H9 (cell line): ENCODE measurements around the gene ZNF664. TPM values are rescaled to one million over a fixed set of nuclear protein-coding genes. Genes with fewer than 3 reads are reported as not detected.

Experiments
- DNase-seq: peaks from one replicate; pipeline ENCODE4 v3.0.0-alpha.2; 2017
- H2AFZ ChIP-seq: one replicate; pipeline ENCODE4 v1.6.1; 2013; ENCODE audit warnings: mild to moderate bottlenecking, low read length, control low read depth, moderate library complexity
- H2AK5ac ChIP-seq: 2 replicates; pipeline ENCODE4 v1.6.1; 2013; ENCODE audit warnings: low read length, control low read depth, mixed read lengths; ENCODE audit not compliant: insufficient read length
- H2BK120ac ChIP-seq: one replicate; pipeline ENCODE4 v1.6.1; 2013; ENCODE audit warnings: low read depth, mild to moderate bottlenecking, low read length, control low read depth, inconsistent platforms; ENCODE audit not compliant: poor library complexity, severe bottlenecking
- H2BK12ac ChIP-seq: 2 replicates; pipeline ENCODE4 v1.6.1; 2013; ENCODE audit warnings: low read length, control low read depth, mixed read lengths, low read depth; ENCODE audit not compliant: insufficient read length
- H2BK15ac ChIP-seq: 2 replicates; pipeline ENCODE4 v1.6.1; 2013; ENCODE audit warnings: low read depth, low read length, control low read depth
- H2BK20ac ChIP-seq: one replicate; pipeline ENCODE4 v1.6.1; 2013; ENCODE audit warnings: low read depth, mild to moderate bottlenecking, low read length, control low read depth, inconsistent platforms; ENCODE audit not compliant: poor library complexity, severe bottlenecking
- H2BK5ac ChIP-seq: 2 replicates; pipeline ENCODE4 v1.6.1; 2013; ENCODE audit warnings: low read length, control low read depth, mixed read lengths; ENCODE audit not compliant: insufficient read length
- H3K14ac ChIP-seq: 2 replicates; pipeline ENCODE4 v1.6.1; 2013; ENCODE audit warnings: low read length, control low read depth; ENCODE audit not compliant: insufficient read depth
- H3K18ac ChIP-seq: 2 replicates; pipeline ENCODE4 v1.6.1; 2013; ENCODE audit warnings: low read depth, mild to moderate bottlenecking, mixed read lengths, low read length, control low read depth; ENCODE audit not compliant: insufficient read length
- H3K23ac ChIP-seq: 2 replicates; pipeline ENCODE4 v1.6.1; 2013; ENCODE audit warnings: low read length, control low read depth, mixed read lengths, low read depth; ENCODE audit not compliant: insufficient read length
- H3K23me2 ChIP-seq: 2 replicates; pipeline ENCODE4 v1.6.1; 2013; ENCODE audit warnings: low read depth, mild to moderate bottlenecking, mixed read lengths, low read length, control low read depth; ENCODE audit not compliant: insufficient read length, poor library complexity, severe bottlenecking
- H3K27ac ChIP-seq: 2 replicates; pipeline ENCODE4 v1.5.1; 2013; ENCODE audit warnings: low read length, control low read depth, mixed read lengths, low read depth; ENCODE audit not compliant: insufficient read length
- H3K27me3 ChIP-seq: 2 replicates; pipeline ENCODE4 v1.6.1; 2013; ENCODE audit warnings: low read length, control low read depth, inconsistent platforms; ENCODE audit not compliant: insufficient read depth
- H3K4ac ChIP-seq: 2 replicates; pipeline ENCODE4 v1.6.1; 2013; ENCODE audit warnings: low read depth, mild to moderate bottlenecking, control low read depth, inconsistent platforms, low read length, moderate library complexity
- H3K4me1 ChIP-seq: 2 replicates; pipeline ENCODE4 v1.6.1; 2013; ENCODE audit warnings: low read length, control low read depth, inconsistent platforms; ENCODE audit not compliant: insufficient read depth
- H3K4me2 ChIP-seq: 2 replicates; pipeline ENCODE4 v1.6.1; 2013; ENCODE audit warnings: low read length, control low read depth, mixed read lengths; ENCODE audit not compliant: insufficient read length, insufficient read depth
- H3K56ac ChIP-seq: 2 replicates; pipeline ENCODE4 v1.6.1; 2013; ENCODE audit warnings: low read depth, mild to moderate bottlenecking, mixed read lengths, low read length, control low read depth; ENCODE audit not compliant: insufficient read length
- H3K79me1 ChIP-seq: 2 replicates; pipeline ENCODE4 v1.6.1; 2013; ENCODE audit warnings: low read depth, mild to moderate bottlenecking, moderate library complexity, low read length, control low read depth, inconsistent platforms; ENCODE audit not compliant: insufficient read depth, poor library complexity, severe bottlenecking
- H3K79me2 ChIP-seq: 2 replicates; pipeline ENCODE4 v1.6.1; 2013; ENCODE audit warnings: low read length, control low read depth, inconsistent platforms; ENCODE audit not compliant: insufficient read depth
- H3K9ac ChIP-seq: 2 replicates; pipeline ENCODE4 v1.6.1; 2013; ENCODE audit warnings: low read length, control low read depth, mixed read lengths; ENCODE audit not compliant: insufficient read length; ENCODE audit errors: extremely low read depth
- H3K9me3 ChIP-seq: one replicate; pipeline ENCODE4 v1.6.1; 2013; ENCODE audit warnings: low read depth, low read length, inconsistent platforms; ENCODE audit not compliant: control insufficient read depth
- H3T11ph ChIP-seq: one replicate; pipeline ENCODE4 v1.6.1; 2013; ENCODE audit warnings: mild to moderate bottlenecking, low read length, control low read depth, inconsistent platforms
- H4K20me1 ChIP-seq: one replicate; pipeline ENCODE4 v1.6.1; 2013; ENCODE audit not compliant: control insufficient read depth, insufficient read length, insufficient read depth
- H4K5ac ChIP-seq: 2 replicates; pipeline ENCODE4 v1.6.1; 2013; ENCODE audit warnings: low read depth, mild to moderate bottlenecking, mixed read lengths, low read length, control low read depth; ENCODE audit not compliant: insufficient read length
- H4K8ac ChIP-seq: replicated peaks from 2 replicates; pipeline ENCODE4 v1.6.1; 2013; ENCODE audit warnings: low read length, control low read depth, mixed read lengths, low read depth; ENCODE audit not compliant: insufficient read length
- H4K91ac ChIP-seq: 2 replicates; pipeline ENCODE4 v1.6.1; 2013; ENCODE audit warnings: low read depth, mild to moderate bottlenecking, moderate library complexity, mixed read lengths, low read length, control low read depth; ENCODE audit not compliant: insufficient read length
- H3K27ac Mint-ChIP-seq, 3 experiments: 2 replicates in 2 of 3; 3 replicates in 1 of 3; pipeline ENCODE4 v1.8.0; 2020 to 2021; ENCODE audit warnings: mixed read lengths in 3 of 3, mild to moderate bottlenecking in 1 of 3, moderate library complexity in 1 of 3
- H3K27me3 Mint-ChIP-seq: 2 replicates; pipeline ENCODE4 v1.8.0; 2021; ENCODE audit warnings: low read depth, mild to moderate bottlenecking, moderate library complexity, mixed read lengths
- H3K36me3 Mint-ChIP-seq, 3 experiments: 2 replicates in 2 of 3; 3 replicates in 1 of 3; pipeline ENCODE4 v1.8.0; 2020 to 2021; ENCODE audit warnings: low read depth in 3 of 3, mixed read lengths in 3 of 3; ENCODE audit not compliant: insufficient read depth in 1 of 3
- H3K4me1 Mint-ChIP-seq, 2 experiments: 2 replicates each; pipeline ENCODE4 v1.8.0; 2020; ENCODE audit warnings: mixed read lengths in 2 of 2
- H3K4me3 Mint-ChIP-seq, 2 experiments: 2 replicates in 1 of 2; 3 replicates in 1 of 2; pipeline ENCODE4 v1.8.0; 2020 to 2021; ENCODE audit warnings: mild to moderate bottlenecking in 2 of 2, mixed read lengths in 2 of 2, moderate library complexity in 1 of 2
- H3K9me3 Mint-ChIP-seq, 2 experiments: 2 replicates in 1 of 2; 3 replicates in 1 of 2; pipeline ENCODE4 v1.8.0; 2020; ENCODE audit warnings: mild to moderate bottlenecking in 2 of 2, mixed read lengths in 2 of 2, moderate library complexity in 1 of 2
- WGBS: extraction: QIAGEN DNeasy Blood & Tissue Kit; methylation state at CpG from one replicate; pipeline ENCODE4 v1.1.7; 2013; ENCODE audit warnings: missing lambda C conversion rate, low lambda C conversion rate, mixed read lengths; ENCODE audit not compliant: insufficient read length; ENCODE audit errors: extremely low coverage; 5-methylcytosine and 5-hydroxymethylcytosine counted together
- total RNA-seq: library from RNA; stranded (reverse); gene quantifications from 2 replicates; pipeline ENCODE4 v1.2.1, GENCODE V29; 2021
- TF ChIP-seq, protein P1 (sequence below): fragments of 200-600 bp; sonication (generic); conservative IDR thresholded peaks from 3 replicates; pipeline ENCODE4 v1.8.0; 2021; ENCODE audit warnings: antibody characterized with exemption, mild to moderate bottlenecking

Gene ZNF664
- total RNA-seq, 1 experiment from 2014 or later, result 29.5 TPM

DNA sequence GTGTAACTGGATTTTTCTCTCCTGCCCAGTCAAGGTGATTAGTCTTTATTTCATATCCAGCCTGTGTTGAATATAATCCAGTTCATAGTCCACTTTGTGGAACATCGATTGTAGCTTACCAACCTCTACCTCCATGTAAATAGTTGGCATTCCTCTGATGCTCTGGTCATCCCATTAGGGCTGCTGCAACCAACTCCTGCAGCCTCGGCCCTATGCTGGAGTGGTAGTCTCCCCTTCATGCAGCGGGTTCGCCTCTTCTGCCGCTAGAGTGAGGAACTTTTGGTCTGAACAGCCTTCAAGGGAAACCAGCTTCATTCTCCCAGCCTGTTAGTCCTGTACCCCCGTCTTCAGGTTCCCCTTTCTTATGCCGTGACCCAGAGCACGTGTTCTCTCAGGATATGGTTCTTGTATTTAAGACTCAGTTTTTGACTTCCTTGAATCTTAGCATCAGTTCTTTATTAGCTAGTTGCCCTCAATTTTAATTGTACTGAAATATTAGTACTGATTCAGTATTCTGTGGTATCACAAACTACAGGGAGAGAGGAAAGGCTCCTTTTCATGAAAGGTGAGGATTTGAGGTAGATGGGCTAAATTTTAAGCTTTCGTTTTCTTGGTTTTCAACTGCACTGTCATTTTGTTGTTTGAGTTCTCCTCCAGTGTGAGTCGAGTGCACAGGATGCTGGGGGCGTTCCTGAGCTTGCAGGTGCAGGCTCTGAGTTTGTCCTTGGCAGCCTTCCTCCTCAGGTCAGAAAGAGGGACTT, 33.2 kb downstream of the ZNF664 start:
- H3K27ac Mint-ChIP-seq, result no peak overlapping the region; a peak in 1 of 7 replicates
- H3K27me3 ChIP-seq, result no peaks in the 10 kb centered on the region
- no peak overlapping the region for H2BK15ac ChIP-seq
- H3K4me1 ChIP-seq, result no peaks in the 10 kb centered on the region; the same call in 1 of the 2 replicates
- no peak overlapping the region for H3K9ac ChIP-seq
- H3K27me3 Mint-ChIP-seq, result no peaks in the 10 kb centered on the region
- DNase-seq, result no peak
- no peak overlapping the region for H3K56ac ChIP-seq
- H3K14ac ChIP-seq, result no peak overlapping the region
- no peaks in the 10 kb centered on the region for H4K20me1 ChIP-seq
- no peaks in the 10 kb centered on the region for H3K9me3 ChIP-seq
- H3K4me3 Mint-ChIP-seq, result no peak overlapping the region
- no peaks in the 10 kb centered on the region for H3K79me1 ChIP-seq
- no peak overlapping the region for H2AFZ ChIP-seq
- TF ChIP-seq, protein P1, sequence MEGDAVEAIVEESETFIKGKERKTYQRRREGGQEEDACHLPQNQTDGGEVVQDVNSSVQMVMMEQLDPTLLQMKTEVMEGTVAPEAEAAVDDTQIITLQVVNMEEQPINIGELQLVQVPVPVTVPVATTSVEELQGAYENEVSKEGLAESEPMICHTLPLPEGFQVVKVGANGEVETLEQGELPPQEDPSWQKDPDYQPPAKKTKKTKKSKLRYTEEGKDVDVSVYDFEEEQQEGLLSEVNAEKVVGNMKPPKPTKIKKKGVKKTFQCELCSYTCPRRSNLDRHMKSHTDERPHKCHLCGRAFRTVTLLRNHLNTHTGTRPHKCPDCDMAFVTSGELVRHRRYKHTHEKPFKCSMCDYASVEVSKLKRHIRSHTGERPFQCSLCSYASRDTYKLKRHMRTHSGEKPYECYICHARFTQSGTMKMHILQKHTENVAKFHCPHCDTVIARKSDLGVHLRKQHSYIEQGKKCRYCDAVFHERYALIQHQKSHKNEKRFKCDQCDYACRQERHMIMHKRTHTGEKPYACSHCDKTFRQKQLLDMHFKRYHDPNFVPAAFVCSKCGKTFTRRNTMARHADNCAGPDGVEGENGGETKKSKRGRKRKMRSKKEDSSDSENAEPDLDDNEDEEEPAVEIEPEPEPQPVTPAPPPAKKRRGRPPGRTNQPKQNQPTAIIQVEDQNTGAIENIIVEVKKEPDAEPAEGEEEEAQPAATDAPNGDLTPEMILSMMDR, result no peak
- H2BK12ac ChIP-seq, result no peak overlapping the region
- H3K4me1 Mint-ChIP-seq, result peaks cover 11 to 18% of the 10 kb centered on the region in 2 experiments
- no peaks in the 10 kb centered on the region for H3K23me2 ChIP-seq
- H3K4me2 ChIP-seq, result no peak overlapping the region
- H3K4ac ChIP-seq, result no peak overlapping the region
- no peak overlapping the region for H2BK120ac ChIP-seq
- WGBS, result no CpG with 5 or more reads among the region's 11 CpGs
- no peaks in the 10 kb centered on the region for H3K9me3 Mint-ChIP-seq
- peaks cover 6 to 8% (median 6%) of the 10 kb centered on the region in 3 experiments; a peak in 5 of 7 replicates for H3K36me3 Mint-ChIP-seq
- no peak overlapping the region for H2BK5ac ChIP-seq
- H3K18ac ChIP-seq, result no peak overlapping the region
- no peak overlapping the region for H2AK5ac ChIP-seq
- no peak overlapping the region for H3K27ac ChIP-seq
- no peaks in the 10 kb centered on the region for H3K79me2 ChIP-seq
- H3T11ph ChIP-seq, result no peak overlapping the region
- H3K23ac ChIP-seq, result no peak overlapping the region
- no peak overlapping the region for H2BK20ac ChIP-seq
- H4K91ac ChIP-seq, result no peak overlapping the region
- H4K5ac ChIP-seq, result no peak overlapping the region
- no peak overlapping the region for H4K8ac ChIP-seq
